HG03066 (cell line): Measurements from ENCODE around the gene BLMH.

Experiments
- ATAC-seq: cut with Tn5 transposase; IDR thresholded peaks from one replicate; pipeline ENCODE4 v1.9.1; 2021; ENCODE audit warnings: low read depth; ENCODE audit not compliant: unreplicated experiment

Gene BLMH

GRCh38 chr17:30253312-30253711 lies 38.4 kb downstream of the BLMH start:
- no peak for ATAC-seq

- ATAC-seq: no peak
These were observed 39.8 kb downstream of the BLMH start for GRCh38 chr17:30251931-30252330.

- ATAC-seq: no peak
These were observed 42.3 kb downstream of the BLMH start for GRCh38 chr17:30249460-30249859.

GRCh38 chr17:30248786-30249185 lies 43.0 kb downstream of the BLMH start:
- no peak for ATAC-seq

GRCh38 chr17:30246460-30246859 lies 45.3 kb downstream of the BLMH start:
- no peak for ATAC-seq

- ATAC-seq: no peak
These were observed 46.8 kb downstream of the BLMH start for GRCh38 chr17:30244853-30245385.

- ATAC-seq: no peak
These were observed 48.2 kb downstream of the BLMH start for GRCh38 chr17:30243568-30243967.

GRCh38 chr17:30243002-30243401 lies 48.7 kb downstream of the BLMH start:
- no peak for ATAC-seq

GRCh38 chr17:30241051-30241450 lies 50.7 kb downstream of the BLMH start:
- no peak for ATAC-seq

- no peak for ATAC-seq
These were observed 51.6 kb downstream of the BLMH start for GRCh38 chr17:30240177-30240576.

- ATAC-seq: no peak
These were observed 52.7 kb downstream of the BLMH start for GRCh38 chr17:30239089-30239462.

- ATAC-seq: no peak
These were observed 53.2 kb downstream of the BLMH start for GRCh38 chr17:30238387-30239088.

GRCh38 chr17:30238003-30238344 lies 53.8 kb downstream of the BLMH start:
- no peak for ATAC-seq

- no peak for ATAC-seq
These were observed 54.3 kb downstream of the BLMH start for GRCh38 chr17:30237296-30238002.

- no peak for ATAC-seq
These were observed 55.0 kb downstream of the BLMH start for GRCh38 chr17:30236766-30237165.

GRCh38 chr17:30236297-30236624 lies 55.5 kb downstream of the BLMH start:
- no peak for ATAC-seq

GRCh38 chr17:30235386-30236296 lies 56.1 kb downstream of the BLMH start, which contains the start of gene SLC6A4:
SLC6A4 (minus strand) TSS chr17:30235697; CDS start chr17:30221958, 13,739 bp downstream.
- ATAC-seq: no peak

GRCh38 chr17:30234964-30235363 lies 56.8 kb downstream of the BLMH start:
- no peak for ATAC-seq

GRCh38 chr17:30234296-30234695 lies 57.4 kb downstream of the BLMH start:
- no peak for ATAC-seq

- ATAC-seq: no peak
These were observed 58.8 kb downstream of the BLMH start for GRCh38 chr17:30232824-30233427.
